Measurements from ENCODE around the gene ILF3.

- TF ChIP-seq EZH2 (IDR thresholded peaks at IDR 0.05; ENCODE audit: low read length, missing control alignments) (no peak), CTCF (conservative IDR thresholded peaks at IDR 0.05 in 1 of 2, IDR thresholded peaks at IDR 0.05 in 1 of 2; ENCODE audit: low read depth in 1 of 2, low read length in 2 of 2) (no peak)
Measured at GRCh38 chr19:10685210-10685609, 31.1 kb downstream of the ILF3 start.
